ENCODE data around the gene ATP2B2. TPM values are rescaled to one million over a fixed set of nuclear protein-coding genes. Genes with fewer than 3 reads are reported as not detected.

The ATP2B2 gene
- polyA plus RNA-seq, 4 donors, result 0.39 to 0.55 TPM; not detected in 2

DNA sequence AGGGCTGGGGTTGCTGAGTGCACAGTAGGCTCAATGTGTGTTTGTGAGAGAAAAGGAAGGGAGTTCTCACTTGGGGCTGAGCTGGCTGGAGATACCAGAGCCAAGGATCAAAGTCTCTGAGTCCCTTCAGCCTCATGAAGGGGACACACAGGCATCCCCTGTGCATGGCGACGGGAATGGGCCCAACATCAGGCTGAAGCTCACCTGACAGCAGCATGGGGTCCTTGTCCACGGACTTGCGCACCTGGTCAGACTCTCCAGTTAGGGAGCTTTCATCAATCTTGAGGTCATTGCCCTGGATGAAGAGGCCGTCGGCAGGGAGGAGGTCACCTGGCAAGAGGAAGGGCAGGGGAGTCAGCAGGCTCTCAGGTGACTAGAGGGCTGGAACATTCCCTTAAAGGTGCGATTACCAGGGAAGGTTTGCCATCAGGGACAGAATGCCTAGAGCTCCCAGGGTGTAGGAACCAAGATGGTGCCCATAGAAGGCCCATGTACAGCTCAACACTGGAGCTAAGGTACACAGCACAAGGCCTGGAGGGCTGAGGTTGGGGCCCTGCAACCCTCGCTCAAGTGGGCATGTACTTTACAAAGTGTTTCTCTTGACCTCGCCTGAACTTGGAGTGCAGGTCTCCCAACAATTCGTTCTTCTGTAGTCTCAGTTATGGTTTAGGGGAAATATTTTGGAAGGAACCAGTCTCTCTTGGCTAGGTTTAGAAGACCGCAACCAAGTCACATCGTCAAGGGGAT lies 104.5 kb downstream of the ATP2B2 start:
- Histone ChIP-seq H3K27me3 (ENCODE audit: control insufficient read depth in 3 of 3, insufficient read depth in 3 of 3, low read length in 3 of 3) (no peaks in the 10 kb centered on the region), H3K36me3 (ENCODE audit: control insufficient read depth in 3 of 3, insufficient read depth in 2 of 3, low read depth in 1 of 3, low read length in 3 of 3) (no peaks in the 10 kb centered on the region), H3K9me3 (ENCODE audit: control insufficient read depth in 2 of 2, insufficient read depth in 1 of 2, low read depth in 1 of 2, low read length in 1 of 2) (no peaks in the 10 kb centered on the region), H3K4me3 (ENCODE audit: low read depth in 1 of 3, low read length in 3 of 3) (no peak overlapping the region), H3K4me1 (ENCODE audit: control insufficient read depth in 3 of 3, insufficient read depth in 2 of 3, low read depth in 1 of 3, low read length in 2 of 3) (no peaks in the 10 kb centered on the region), H3K27ac (ENCODE audit: low read depth in 1 of 3, low read length in 2 of 3) (no peak overlapping the region)
- WGBS, 3 donors, result 88 to 92% (median 89%) methylated on average over 12 of the region's 12 CpGs
- DNase-seq (no peak), FAIRE-seq (no peak)

DNA sequence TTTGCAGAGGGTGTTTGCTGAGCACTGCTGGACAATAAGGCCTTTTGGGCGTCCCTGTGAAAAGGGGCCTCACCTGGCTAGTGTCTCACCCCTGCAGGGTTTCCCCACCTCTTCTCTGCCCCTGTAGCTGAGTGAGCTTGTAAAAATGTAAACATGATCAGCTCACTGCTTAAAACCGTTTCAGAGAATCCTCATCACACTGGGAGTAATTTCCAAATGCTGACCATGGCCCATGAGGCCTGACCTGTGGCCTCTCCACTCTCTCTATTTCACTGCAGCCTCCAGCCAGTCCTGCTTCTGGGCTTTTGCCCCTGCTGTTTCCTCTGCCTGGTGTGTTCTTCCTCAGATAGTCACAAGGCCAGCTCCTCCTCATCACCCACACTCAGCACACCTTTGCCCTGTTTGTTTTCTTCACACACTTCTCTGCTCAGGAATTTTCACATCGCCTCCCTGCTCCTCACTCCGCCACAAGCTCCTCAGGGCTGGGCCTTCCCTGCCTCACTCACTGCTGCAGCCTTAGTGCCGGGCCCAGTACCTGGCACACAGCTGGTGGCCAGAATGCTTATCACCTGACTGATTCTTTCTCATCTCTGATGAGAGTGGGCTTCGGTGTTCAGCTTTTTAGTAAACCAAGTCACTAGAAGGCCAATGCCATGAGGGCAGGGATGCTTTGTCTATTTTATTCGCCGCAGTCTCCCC lies 105.2 kb downstream of the ATP2B2 start:
- 72 to 77% (median 74%) methylated on average over 8 of the region's 8 CpGs for WGBS, 3 donors
- FAIRE-seq (no peak), DNase-seq (no peak)
- Histone ChIP-seq H3K36me3 (ENCODE audit: control insufficient read depth in 3 of 3, insufficient read depth in 2 of 3, low read depth in 1 of 3, low read length in 3 of 3) (no peaks in the 10 kb centered on the region), H3K4me1 (ENCODE audit: control insufficient read depth in 3 of 3, insufficient read depth in 2 of 3, low read depth in 1 of 3, low read length in 2 of 3) (no peaks in the 10 kb centered on the region), H3K27me3 (ENCODE audit: control insufficient read depth in 3 of 3, insufficient read depth in 3 of 3, low read length in 3 of 3) (no peaks in the 10 kb centered on the region), H3K9me3 (ENCODE audit: control insufficient read depth in 2 of 2, insufficient read depth in 1 of 2, low read depth in 1 of 2, low read length in 1 of 2) (no peaks in the 10 kb centered on the region), H3K27ac (ENCODE audit: low read depth in 1 of 3, low read length in 2 of 3) (no peak overlapping the region), H3K4me3 (ENCODE audit: low read depth in 1 of 3, low read length in 3 of 3) (no peak overlapping the region)

DNA sequence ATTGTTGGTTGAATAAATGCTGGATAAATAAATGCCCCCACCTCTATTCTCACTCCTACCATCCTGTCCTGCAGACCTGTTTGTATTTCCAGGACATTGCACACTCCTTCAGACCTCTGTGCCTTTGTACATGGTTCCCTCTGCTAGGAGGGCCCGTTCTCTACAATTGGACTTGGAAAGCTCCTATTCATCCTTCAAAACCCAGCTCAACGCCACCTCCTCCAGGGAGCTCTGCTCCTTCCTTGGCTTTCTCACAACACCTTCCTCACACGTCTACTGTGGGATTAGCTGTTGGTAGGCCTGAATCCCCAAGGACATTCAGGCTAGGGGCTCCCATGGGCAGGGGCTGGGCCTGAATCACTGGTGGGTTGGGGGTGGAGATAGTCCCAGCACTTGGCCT lies 105.8 kb downstream of the ATP2B2 start:
- Histone ChIP-seq H3K27ac (ENCODE audit: low read depth in 1 of 3, low read length in 2 of 3) (no peak overlapping the region), H3K4me1 (ENCODE audit: control insufficient read depth in 3 of 3, insufficient read depth in 2 of 3, low read depth in 1 of 3, low read length in 2 of 3) (no peaks in the 10 kb centered on the region), H3K9me3 (ENCODE audit: control insufficient read depth in 2 of 2, insufficient read depth in 1 of 2, low read depth in 1 of 2, low read length in 1 of 2) (no peaks in the 10 kb centered on the region), H3K27me3 (ENCODE audit: control insufficient read depth in 3 of 3, insufficient read depth in 3 of 3, low read length in 3 of 3) (no peaks in the 10 kb centered on the region), H3K36me3 (ENCODE audit: control insufficient read depth in 3 of 3, insufficient read depth in 2 of 3, low read depth in 1 of 3, low read length in 3 of 3) (no peaks in the 10 kb centered on the region), H3K4me3 (ENCODE audit: low read depth in 1 of 3, low read length in 3 of 3) (no peak overlapping the region)
- no peak for FAIRE-seq
- WGBS, 3 donors, result 84 to 92% (median 86%) methylated on average over 3 of the region's 3 CpGs
- DNase-seq, result no peak

DNA sequence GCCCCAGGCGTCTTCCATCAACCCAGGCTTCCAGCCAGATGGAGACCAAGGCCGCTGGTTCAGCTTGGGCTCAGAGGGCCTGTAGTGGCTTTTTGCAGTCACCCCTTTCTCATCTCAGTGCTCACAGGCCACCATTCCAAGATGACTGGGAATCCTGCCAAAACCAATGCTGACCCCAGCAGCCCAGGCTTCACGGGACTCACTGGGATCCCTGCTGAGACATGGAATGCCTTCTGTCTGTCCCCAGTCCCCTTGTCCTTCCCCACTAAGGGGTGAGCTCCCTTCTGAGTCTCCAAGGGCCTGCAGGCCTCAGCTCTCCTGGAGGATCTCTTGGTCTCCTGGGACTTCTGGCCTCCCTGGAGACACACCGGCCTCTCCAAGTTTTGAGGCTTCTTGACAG lies 107.0 kb downstream of the ATP2B2 start:
- H3K9me3 ChIP-seq (ENCODE audit: control insufficient read depth in 2 of 2, insufficient read depth in 1 of 2, low read depth in 1 of 2, low read length in 1 of 2), result no peaks in the 10 kb centered on the region
- H3K27ac ChIP-seq (ENCODE audit: low read depth in 1 of 3, low read length in 2 of 3), result no peak overlapping the region
- 64 to 70% (median 68%) methylated on average over 4 of the region's 4 CpGs for WGBS, 3 donors
- DNase-seq (no peak), FAIRE-seq (no peak)
- H3K27me3 ChIP-seq (ENCODE audit: control insufficient read depth in 3 of 3, insufficient read depth in 3 of 3, low read length in 3 of 3), result no peaks in the 10 kb centered on the region
- no peak overlapping the region for H3K4me3 ChIP-seq (ENCODE audit: low read depth in 1 of 3, low read length in 3 of 3)
- H3K36me3 ChIP-seq (ENCODE audit: control insufficient read depth in 3 of 3, insufficient read depth in 2 of 3, low read depth in 1 of 3, low read length in 3 of 3), result no peaks in the 10 kb centered on the region
- no peaks in the 10 kb centered on the region for H3K4me1 ChIP-seq (ENCODE audit: control insufficient read depth in 3 of 3, insufficient read depth in 2 of 3, low read depth in 1 of 3, low read length in 2 of 3)

DNA sequence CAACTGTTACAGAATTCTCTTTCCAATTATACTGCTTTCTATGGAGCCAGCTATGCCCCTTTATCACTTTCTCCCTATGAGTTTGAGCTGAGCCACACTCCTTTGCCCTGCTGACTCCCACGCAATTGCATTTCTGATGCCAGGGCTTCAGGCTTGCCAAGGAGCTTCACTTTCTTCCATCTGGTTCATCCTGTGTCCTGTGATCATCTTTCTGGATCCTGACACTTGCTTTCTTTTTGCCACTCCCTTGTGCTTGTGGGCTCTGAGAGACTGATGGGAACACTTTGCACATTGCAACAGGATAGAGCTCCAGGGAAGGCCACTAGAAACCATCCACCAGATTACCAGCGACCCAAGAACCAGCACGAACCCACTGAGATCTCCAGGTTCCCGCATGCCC lies 107.5 kb downstream of the ATP2B2 start:
- Histone ChIP-seq H3K36me3 (ENCODE audit: control insufficient read depth in 3 of 3, insufficient read depth in 2 of 3, low read depth in 1 of 3, low read length in 3 of 3) (no peaks in the 10 kb centered on the region), H3K27me3 (ENCODE audit: control insufficient read depth in 3 of 3, insufficient read depth in 3 of 3, low read length in 3 of 3) (no peaks in the 10 kb centered on the region), H3K4me3 (ENCODE audit: low read depth in 1 of 3, low read length in 3 of 3) (no peak overlapping the region), H3K9me3 (ENCODE audit: control insufficient read depth in 2 of 2, insufficient read depth in 1 of 2, low read depth in 1 of 2, low read length in 1 of 2) (no peaks in the 10 kb centered on the region), H3K27ac (ENCODE audit: low read depth in 1 of 3, low read length in 2 of 3) (no peak overlapping the region), H3K4me1 (ENCODE audit: control insufficient read depth in 3 of 3, insufficient read depth in 2 of 3, low read depth in 1 of 3, low read length in 2 of 3) (no peaks in the 10 kb centered on the region)
- FAIRE-seq, result no peak
- no peak for DNase-seq
- 64 to 83% (median 78%) methylated on average over 4 of the region's 4 CpGs for WGBS, 3 donors

DNA sequence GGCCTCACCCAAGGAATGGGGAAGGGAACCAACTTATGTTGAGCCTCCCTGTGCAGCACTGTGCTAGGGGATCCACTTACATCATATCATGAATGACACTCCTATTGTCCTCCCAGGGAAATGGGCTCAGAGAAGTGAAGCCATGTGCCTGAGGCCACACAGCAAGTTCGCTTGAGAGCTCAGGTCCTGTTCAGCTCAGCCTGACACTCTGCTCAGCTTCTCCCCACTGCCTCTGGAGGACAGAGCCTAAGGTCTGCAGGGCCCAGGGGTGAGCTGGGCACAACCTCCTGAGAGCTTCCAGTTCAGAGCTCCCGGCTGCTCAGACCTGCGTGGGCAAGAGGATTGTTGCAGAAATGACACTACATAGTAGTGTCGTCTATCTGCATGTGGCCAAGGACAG lies 108.5 kb downstream of the ATP2B2 start:
- H3K4me3 ChIP-seq (ENCODE audit: low read depth in 1 of 3, low read length in 3 of 3), result no peak overlapping the region
- H3K27me3 ChIP-seq (ENCODE audit: control insufficient read depth in 3 of 3, insufficient read depth in 3 of 3, low read length in 3 of 3), result no peaks in the 10 kb centered on the region
- no peak overlapping the region for H3K27ac ChIP-seq (ENCODE audit: low read depth in 1 of 3, low read length in 2 of 3)
- FAIRE-seq (no peak), DNase-seq (no peak)
- 71 to 87% (median 80%) methylated on average over 4 of the region's 4 CpGs for WGBS, 3 donors
- H3K9me3 ChIP-seq (ENCODE audit: control insufficient read depth in 2 of 2, insufficient read depth in 1 of 2, low read depth in 1 of 2, low read length in 1 of 2), result no peaks in the 10 kb centered on the region
- no peaks in the 10 kb centered on the region for H3K4me1 ChIP-seq (ENCODE audit: control insufficient read depth in 3 of 3, insufficient read depth in 2 of 3, low read depth in 1 of 3, low read length in 2 of 3)
- no peaks in the 10 kb centered on the region for H3K36me3 ChIP-seq (ENCODE audit: control insufficient read depth in 3 of 3, insufficient read depth in 2 of 3, low read depth in 1 of 3, low read length in 3 of 3)

DNA sequence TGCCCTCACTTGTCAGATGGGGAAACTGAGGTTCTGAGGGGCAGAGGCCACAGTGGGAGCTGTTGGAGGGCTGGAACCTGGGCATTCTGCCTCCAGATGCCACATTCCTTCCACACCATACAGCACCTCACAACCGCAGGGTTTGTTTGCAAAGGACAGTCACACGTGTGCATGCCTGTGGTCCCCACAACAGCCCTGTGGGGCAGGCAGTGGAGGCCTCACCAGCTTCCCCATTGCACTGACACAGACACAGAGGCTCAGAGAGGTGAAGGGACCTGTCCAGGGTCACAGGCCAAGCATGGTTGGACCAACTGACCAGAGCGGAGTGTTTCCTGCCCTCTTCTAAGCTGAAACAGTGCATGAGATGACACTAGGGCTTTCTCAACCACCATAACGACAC lies 109.3 kb downstream of the ATP2B2 start:
- 59 to 75% (median 68%) methylated on average over 4 of the region's 4 CpGs for WGBS, 3 donors
- no peaks in the 10 kb centered on the region for H3K36me3 ChIP-seq (ENCODE audit: control insufficient read depth in 3 of 3, insufficient read depth in 2 of 3, low read depth in 1 of 3, low read length in 3 of 3)
- no peak for DNase-seq

DNA sequence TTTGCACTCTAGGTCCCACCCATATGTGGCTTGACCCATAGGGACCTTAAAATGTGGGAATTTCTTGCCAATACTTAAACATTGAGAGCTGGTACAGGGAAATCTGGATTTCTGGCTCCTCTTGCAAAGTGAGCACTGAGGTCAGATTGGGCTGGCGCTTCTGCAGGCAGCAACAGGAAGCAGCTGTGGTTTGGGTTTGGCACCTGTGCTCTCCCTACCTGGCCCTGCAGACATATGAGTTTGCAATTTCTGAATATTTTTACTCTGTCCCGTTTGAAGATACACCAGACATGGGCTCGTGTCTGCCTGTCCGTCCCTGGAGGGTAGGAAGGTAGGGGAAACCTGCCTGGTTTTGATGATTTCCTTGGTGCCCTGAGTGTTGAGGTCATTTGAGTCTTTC lies 109.7 kb downstream of the ATP2B2 start:
- Histone ChIP-seq H3K27ac (ENCODE audit: low read depth in 1 of 3, low read length in 2 of 3) (no peak overlapping the region), H3K27me3 (ENCODE audit: control insufficient read depth in 3 of 3, insufficient read depth in 3 of 3, low read length in 3 of 3) (no peaks in the 10 kb centered on the region), H3K9me3 (ENCODE audit: control insufficient read depth in 2 of 2, insufficient read depth in 1 of 2, low read depth in 1 of 2, low read length in 1 of 2) (no peaks in the 10 kb centered on the region), H3K4me3 (ENCODE audit: low read depth in 1 of 3, low read length in 3 of 3) (no peak overlapping the region), H3K4me1 (ENCODE audit: control insufficient read depth in 3 of 3, insufficient read depth in 2 of 3, low read depth in 1 of 3, low read length in 2 of 3) (no peaks in the 10 kb centered on the region), H3K36me3 (ENCODE audit: control insufficient read depth in 3 of 3, insufficient read depth in 2 of 3, low read depth in 1 of 3, low read length in 3 of 3) (no peaks in the 10 kb centered on the region)
- FAIRE-seq, result no peak
- 54 to 68% (median 64%) methylated on average over 4 of the region's 4 CpGs for WGBS, 3 donors
- no peak for DNase-seq

More for the DNA sequence above, 109.3 kb downstream of the ATP2B2 start:
- Histone ChIP-seq H3K9me3 (ENCODE audit: control insufficient read depth in 2 of 2, insufficient read depth in 1 of 2, low read depth in 1 of 2, low read length in 1 of 2) (no peaks in the 10 kb centered on the region), H3K4me3 (ENCODE audit: low read depth in 1 of 3, low read length in 3 of 3) (no peak overlapping the region), H3K4me1 (ENCODE audit: control insufficient read depth in 3 of 3, insufficient read depth in 2 of 3, low read depth in 1 of 3, low read length in 2 of 3) (no peaks in the 10 kb centered on the region), H3K27ac (ENCODE audit: low read depth in 1 of 3, low read length in 2 of 3) (no peak overlapping the region), H3K27me3 (ENCODE audit: control insufficient read depth in 3 of 3, insufficient read depth in 3 of 3, low read length in 3 of 3) (no peaks in the 10 kb centered on the region)
- FAIRE-seq, result no peak

Data from small intestine (tissue), 7 donors.